Small intestine (tissue), 7 donors: ENCODE measurements around the gene NUTF2. TPM values are rescaled to one million over a fixed set of nuclear protein-coding genes. Genes with fewer than 3 reads are reported as not detected.
A peak's percentile ranks its signal among the peaks of the same experiment; 100 is the strongest.

Source experiments
- DNase-seq, 2 donors: peaks; one replicate each; pipeline versions ENCODE4 v3.0.0 to v3.0.0-alpha.2; 2013
- FAIRE-seq: peaks from 2 replicates; lab custom pipeline; 2012; peaks lifted over from hg19 to GRCh38; lab: Jason Lieb, UNC
- H3K27ac ChIP-seq, 3 donors: one replicate each; pipeline ENCODE4 v1.5.1; 2013; ENCODE audit warnings: low read length in 2 of 3, mild to moderate bottlenecking in 2 of 3, control low read depth in 1 of 3, inconsistent platforms in 1 of 3, low read depth in 1 of 3, moderate library complexity in 1 of 3
- H3K27me3 ChIP-seq, 3 donors: one replicate each; pipeline ENCODE4 v1.6.1; 2013; ENCODE audit warnings: low read length in 3 of 3, inconsistent platforms in 1 of 3; ENCODE audit not compliant: control insufficient read depth in 3 of 3, insufficient read depth in 3 of 3
- H3K36me3 ChIP-seq, 3 donors: one replicate each; pipeline ENCODE4 v1.6.1; 2013; ENCODE audit warnings: low read length in 3 of 3, inconsistent platforms in 1 of 3, low read depth in 1 of 3, mild to moderate bottlenecking in 1 of 3, moderate library complexity in 1 of 3; ENCODE audit not compliant: control insufficient read depth in 3 of 3, insufficient read depth in 2 of 3
- H3K4me1 ChIP-seq, 3 donors: one replicate each; pipeline ENCODE4 v1.6.1; 2013; ENCODE audit warnings: low read length in 2 of 3, inconsistent platforms in 1 of 3, low read depth in 1 of 3, mild to moderate bottlenecking in 1 of 3, moderate library complexity in 1 of 3; ENCODE audit not compliant: control insufficient read depth in 3 of 3, insufficient read depth in 2 of 3
- H3K4me3 ChIP-seq, 3 donors: one replicate each; pipeline ENCODE4 v1.5.1; 2013; ENCODE audit warnings: low read length in 3 of 3, control low read depth in 1 of 3, inconsistent platforms in 1 of 3, low read depth in 1 of 3, mild to moderate bottlenecking in 1 of 3, moderate library complexity in 1 of 3
- H3K9me3 ChIP-seq, 2 donors: one replicate each; pipeline ENCODE4 v1.6.1; 2013; ENCODE audit warnings: low read depth in 1 of 2, low read length in 1 of 2; ENCODE audit not compliant: control insufficient read depth in 2 of 2, insufficient read depth in 1 of 2
- WGBS, 3 donors: extraction: QIAGEN DNeasy Blood & Tissue Kit; methylation state at CpG; one replicate each; pipeline ENCODE4 v1.1.7; 2013; 5-methylcytosine and 5-hydroxymethylcytosine counted together
- polyA plus RNA-seq, 4 donors: library from polyadenylated mRNA; stranded (reverse) in 3 of 4; unstranded in 1 of 4; fragments of 200-250 nt in 3 of 4; fragments of 120-200 nt in 1 of 4; gene quantifications; one replicate each; pipeline versions ENCODE4 v1.2.1 to v1.2.3, GENCODE V29; 2013
- donor health status: healthy with polysubstance abuse.
- donor health status: control.
- donor health status: control.
- donor health status: Bipolar disorder and iron deficiency.
- donor health status: healthy.

NUTF2 gene
- polyA plus RNA-seq, 4 donors: 77.3 to 115 (median 102) TPM

DNA sequence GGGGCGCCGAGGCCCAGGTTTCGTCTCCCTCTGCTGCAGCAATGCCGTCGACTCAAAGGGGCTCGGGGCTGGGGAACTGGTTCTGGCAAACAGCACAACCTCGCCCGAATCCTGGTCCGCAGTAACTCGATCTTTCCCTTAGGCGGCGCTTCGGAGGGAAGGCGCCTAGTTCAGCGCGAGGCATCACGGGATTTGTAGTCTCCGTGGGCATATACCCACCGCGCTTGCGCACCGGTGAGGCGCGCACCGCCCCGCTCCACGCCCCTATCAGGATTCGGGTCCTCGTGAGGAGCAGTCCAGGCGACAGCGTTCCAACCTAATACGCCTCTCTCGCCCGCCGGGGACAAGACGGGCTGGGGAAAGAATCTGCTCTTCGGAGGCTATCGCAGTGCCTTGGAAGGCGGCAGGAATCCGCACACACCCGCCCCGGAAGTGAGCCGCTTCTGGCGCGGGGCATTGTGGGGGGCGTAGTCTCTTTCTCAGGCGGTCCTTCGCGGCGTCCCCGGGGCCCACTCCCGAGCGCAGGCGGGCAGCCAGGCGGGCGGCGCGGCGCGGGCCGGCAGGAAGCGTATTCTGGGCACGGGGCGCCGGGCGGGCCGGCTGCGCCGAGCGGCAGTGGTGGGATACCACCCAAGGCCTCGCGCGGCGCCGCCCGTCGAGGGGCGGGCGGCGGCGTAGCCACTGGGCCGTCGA is 4.8 kb upstream of the NUTF2 start, which contains the start of gene THAP11:
Gene THAP11, plus strand, starts transcription at position 505 of the 693 bp plus-strand sequence. CDS start 235 bp downstream, outside the sequence.
- peak; percentile 96 to 98 for DNase-seq
- WGBS, 3 donors: 0 to 1% (median 0%) methylated on average over 60 to 83 of the region's 83 CpGs
- peaks cover 13 to 28% (median 15%) of the 10 kb centered on the region in 3 donors for H3K4me1 ChIP-seq

DNA sequence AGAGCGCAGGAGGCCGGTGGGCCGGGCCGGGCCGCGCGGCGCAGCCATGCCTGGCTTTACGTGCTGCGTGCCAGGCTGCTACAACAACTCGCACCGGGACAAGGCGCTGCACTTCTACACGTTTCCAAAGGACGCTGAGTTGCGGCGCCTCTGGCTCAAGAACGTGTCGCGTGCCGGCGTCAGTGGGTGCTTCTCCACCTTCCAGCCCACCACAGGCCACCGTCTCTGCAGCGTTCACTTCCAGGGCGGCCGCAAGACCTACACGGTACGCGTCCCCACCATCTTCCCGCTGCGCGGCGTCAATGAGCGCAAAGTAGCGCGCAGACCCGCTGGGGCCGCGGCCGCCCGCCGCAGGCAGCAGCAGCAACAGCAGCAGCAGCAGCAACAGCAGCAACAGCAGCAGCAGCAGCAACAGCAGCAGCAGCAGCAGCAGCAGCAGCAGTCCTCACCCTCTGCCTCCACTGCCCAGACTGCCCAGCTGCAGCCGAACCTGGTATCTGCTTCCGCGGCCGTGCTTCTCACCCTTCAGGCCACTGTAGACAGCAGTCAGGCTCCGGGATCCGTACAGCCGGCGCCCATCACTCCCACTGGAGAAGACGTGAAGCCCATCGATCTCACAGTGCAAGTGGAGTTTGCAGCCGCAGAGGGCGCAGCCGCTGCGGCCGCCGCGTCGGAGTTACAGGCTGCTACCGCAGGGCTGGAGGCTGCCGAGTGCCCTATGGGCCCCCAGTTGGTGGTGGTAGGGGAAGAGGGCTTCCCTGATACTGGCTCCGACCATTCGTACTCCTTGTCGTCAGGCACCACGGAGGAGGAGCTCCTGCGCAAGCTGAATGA is 4.0 kb upstream of the NUTF2 start:
- peak overlapping the region; percentile 25 to 95 (median 93) for H3K27ac ChIP-seq
- peaks cover 0 to 9% (median 0%) of the 10 kb centered on the region in 3 donors for H3K36me3 ChIP-seq
- H3K4me3 ChIP-seq: peak overlapping the region; percentile 53 to 77 (median 57)
- 0 to 1% (median 0%) methylated on average over 46 to 67 of the region's 67 CpGs for WGBS, 3 donors
- DNase-seq (peak; percentile 43 to 81), FAIRE-seq (no peak)
- peaks cover 14 to 28% (median 15%) of the 10 kb centered on the region in 3 donors for H3K4me1 ChIP-seq
- no peaks in the 10 kb centered on the region for H3K9me3 ChIP-seq
- no peaks in the 10 kb centered on the region for H3K27me3 ChIP-seq

More for the DNA sequence above, 4.8 kb upstream of the NUTF2 start, which contains the start of gene THAP11:
- no peaks in the 10 kb centered on the region for H3K9me3 ChIP-seq
- peak within 1 kb of the TSS; percentile 93 to 99 (median 95) for H3K27ac ChIP-seq
- no peaks in the 10 kb centered on the region for H3K27me3 ChIP-seq
- H3K36me3 ChIP-seq: peaks cover 0 to 9% (median 0%) of the 10 kb centered on the region in 3 donors
- no peak for FAIRE-seq
- peak within 1 kb of the TSS; percentile 53 to 92 (median 77) for H3K4me3 ChIP-seq

DNA sequence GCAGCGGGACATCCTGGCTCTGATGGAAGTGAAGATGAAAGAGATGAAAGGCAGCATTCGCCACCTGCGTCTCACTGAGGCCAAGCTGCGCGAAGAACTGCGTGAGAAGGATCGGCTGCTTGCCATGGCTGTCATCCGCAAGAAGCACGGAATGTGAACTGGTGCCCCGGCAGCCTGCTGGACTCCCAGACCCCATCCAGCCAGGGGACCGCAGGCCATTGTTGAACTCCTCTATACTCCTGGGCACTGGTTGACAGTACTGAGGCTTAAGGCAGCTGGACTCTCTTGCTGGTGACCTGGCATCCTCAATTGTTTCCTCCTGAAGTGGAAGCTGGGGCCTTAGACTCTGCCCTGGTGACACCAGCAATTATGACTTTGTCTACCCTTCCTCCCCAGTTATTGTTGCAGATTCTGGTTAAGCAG is 3.4 kb upstream of the NUTF2 start:
- DNase-seq (peak in 1 of 2 donors; percentile 39), FAIRE-seq (no peak)
- Histone ChIP-seq H3K9me3 (no peaks in the 10 kb centered on the region), H3K27me3 (no peaks in the 10 kb centered on the region), H3K27ac (peak overlapping the region; percentile 25 to 95 (median 93)), H3K4me1 (peaks cover 15 to 34% (median 17%) of the 10 kb centered on the region in 3 donors), H3K4me3 (peak overlapping the region; percentile 53 to 77 (median 57)), H3K36me3 (peaks cover 0 to 9% (median 0%) of the 10 kb centered on the region in 3 donors)
- 3 to 10% (median 6%) methylated on average over 11 of the region's 11 CpGs for WGBS, 3 donors

DNA sequence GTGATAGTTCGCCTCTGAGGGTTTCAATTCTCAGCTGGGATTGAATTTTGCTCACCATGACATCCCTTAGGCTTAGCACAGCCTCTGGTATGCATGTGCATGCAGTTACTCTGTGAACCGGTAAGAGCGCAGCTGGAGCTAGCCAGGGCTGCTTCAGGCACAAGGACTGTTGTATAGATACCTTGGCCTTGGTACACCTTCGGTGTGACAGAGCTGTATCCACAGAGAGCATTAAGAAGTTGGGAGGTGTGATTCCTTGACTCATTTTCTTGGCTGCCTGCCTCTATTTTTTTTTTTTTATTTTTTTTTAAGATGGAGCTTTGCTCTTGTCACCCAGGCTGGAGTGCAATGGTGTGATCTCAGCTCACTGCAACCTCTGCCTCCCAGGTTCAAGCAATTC is 2.2 kb upstream of the NUTF2 start:
- 65 to 80% (median 75%) methylated on average over 4 of the region's 4 CpGs for whole genome bisulfite sequencing, 3 donors
- Histone ChIP-seq H3K36me3 (peaks cover 0 to 16% (median 0%) of the 10 kb centered on the region in 3 donors), H3K27ac (no peak overlapping the region), H3K4me1 (peaks cover 15 to 42% (median 17%) of the 10 kb centered on the region in 3 donors), H3K9me3 (no peaks in the 10 kb centered on the region), H3K27me3 (no peaks in the 10 kb centered on the region), H3K4me3 (no peak overlapping the region)
- FAIRE-seq (no peak), DNase-seq (no peak)

DNA sequence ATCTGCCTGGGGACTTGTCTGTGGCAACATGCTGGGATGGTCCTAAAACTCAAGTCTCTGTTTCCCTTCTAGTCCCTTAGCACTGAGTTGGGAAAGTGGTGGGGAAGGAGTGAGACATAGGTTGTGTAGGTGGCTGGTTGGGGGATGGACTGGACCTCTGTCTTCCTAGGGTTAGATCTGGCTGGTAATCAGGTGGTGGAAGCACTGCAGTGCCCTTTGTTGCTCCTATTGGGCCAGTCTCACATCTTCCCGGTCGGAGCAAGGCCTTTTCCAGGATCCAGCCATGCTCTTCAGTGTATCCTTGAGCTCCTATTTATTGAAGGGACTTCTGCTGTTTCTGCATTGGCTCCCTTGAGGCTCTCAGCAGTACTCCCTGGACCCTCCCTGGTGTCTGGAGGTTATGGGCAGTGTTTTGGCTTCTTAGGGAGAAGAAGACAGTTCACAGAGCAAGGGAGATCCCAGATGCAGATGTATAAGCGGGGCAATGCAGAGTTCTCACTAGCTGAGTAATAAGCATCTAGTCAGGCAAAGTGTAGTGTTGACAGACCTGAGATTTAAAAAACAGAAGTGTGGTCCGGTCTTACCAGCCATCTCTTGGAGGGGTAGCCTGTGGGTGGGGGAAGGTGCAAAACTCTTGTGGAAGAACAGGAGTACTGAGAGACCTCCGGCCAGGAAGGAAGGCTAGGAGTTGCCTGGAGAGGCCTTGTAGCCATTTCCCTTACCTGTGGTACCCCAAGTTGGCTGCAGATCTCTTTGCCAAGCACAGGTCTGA is 1.3 kb upstream of the NUTF2 start:
- Histone ChIP-seq H3K27me3 (no peaks in the 10 kb centered on the region), H3K9me3 (no peaks in the 10 kb centered on the region), H3K4me1 (peaks cover 15 to 42% (median 17%) of the 10 kb centered on the region in 3 donors), H3K36me3 (peaks cover 0 to 22% (median 0%) of the 10 kb centered on the region in 3 donors), H3K27ac (peak overlapping the region in 2 of 3 donors; percentile 88 to 95), H3K4me3 (peak overlapping the region in 1 of 3 donors; percentile 66)
- DNase-seq (peak in 1 of 2 donors; percentile 32), FAIRE-seq (no peak)
- 66 to 76% (median 70%) methylated on average over 5 of the region's 5 CpGs for WGBS, 3 donors

DNA sequence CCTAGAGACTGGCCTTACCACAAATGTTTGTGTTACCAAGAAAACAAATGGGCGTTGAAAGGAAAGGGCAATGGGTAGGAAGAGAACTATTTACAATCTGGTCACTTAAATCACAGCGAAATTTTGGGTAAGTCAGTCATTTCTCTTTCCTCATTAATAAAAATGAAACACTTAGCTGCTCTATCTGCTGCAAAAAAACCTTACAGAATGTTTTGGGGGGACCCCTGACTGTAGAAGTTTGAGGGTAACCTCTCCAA is 742 bp upstream of the NUTF2 start:
- WGBS, 3 donors: 4 to 12% (median 9%) methylated on average over 2 of the region's 2 CpGs
- FAIRE-seq (no peak), DNase-seq (no peak)
- peaks cover 15 to 42% (median 17%) of the 10 kb centered on the region in 3 donors for H3K4me1 ChIP-seq
- no peaks in the 10 kb centered on the region for H3K9me3 ChIP-seq
- peaks cover 0 to 24% (median 0%) of the 10 kb centered on the region in 3 donors for H3K36me3 ChIP-seq
- H3K27ac ChIP-seq: peak overlapping the region; percentile 88 to 95 (median 88)
- no peaks in the 10 kb centered on the region for H3K27me3 ChIP-seq
- peak overlapping the region; percentile 66 to 97 (median 93) for H3K4me3 ChIP-seq

DNA sequence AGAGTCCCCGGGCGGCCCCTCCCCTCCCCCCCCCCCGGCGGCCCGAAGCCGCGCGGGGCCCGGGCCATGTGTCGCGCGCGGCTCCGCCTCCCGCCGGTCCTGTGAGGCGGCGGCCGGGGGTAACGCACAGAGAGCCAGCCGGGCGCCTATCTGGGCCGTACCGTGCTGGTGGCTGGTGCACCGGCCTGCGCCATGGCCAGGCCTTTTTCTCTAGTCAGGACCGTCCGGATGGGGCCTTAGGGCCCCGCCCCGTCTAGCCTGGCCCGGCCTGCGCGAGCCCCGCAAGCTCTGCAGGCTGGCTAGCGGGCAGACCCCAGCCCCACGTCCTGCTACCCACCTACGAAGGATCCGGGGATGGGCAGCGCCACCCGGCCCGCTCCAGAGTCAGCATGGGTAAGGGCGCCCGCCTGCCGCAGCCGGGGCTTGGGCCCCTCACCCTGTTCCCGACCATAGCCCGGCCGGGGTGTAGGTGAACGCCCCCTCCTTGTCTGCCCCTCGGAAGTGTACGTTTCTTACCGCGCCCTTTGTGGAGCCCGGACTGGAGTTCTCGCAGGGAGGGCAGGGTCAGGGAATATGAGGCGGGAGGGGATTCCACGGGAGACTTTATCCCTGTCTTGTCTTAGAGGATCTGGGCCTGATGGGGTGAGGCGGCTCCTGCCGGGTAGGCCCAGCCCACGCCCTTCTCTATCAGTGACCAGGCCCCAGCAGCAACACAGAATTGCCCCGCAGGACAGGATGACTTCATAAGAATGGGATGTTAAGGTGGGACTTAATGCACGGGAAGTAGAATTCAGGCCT is 530 bp downstream of the NUTF2 start, which contains the start of gene CENPT:
Gene CENPT, minus strand, starts transcription at position 630 of the 798 bp plus-strand sequence. CDS start 13,834 bp downstream, outside the sequence.
- Histone ChIP-seq H3K4me1 (peaks cover 15 to 42% (median 17%) of the 10 kb centered on the region in 3 donors), H3K27ac (peak within 1 kb of the TSS; percentile 88 to 95 (median 88)), H3K36me3 (peaks cover 0 to 32% (median 0%) of the 10 kb centered on the region in 3 donors), H3K27me3 (no peaks in the 10 kb centered on the region), H3K9me3 (no peaks in the 10 kb centered on the region), H3K4me3 (peak within 1 kb of the TSS; percentile 66 to 97 (median 93))
- FAIRE-seq: no peak
- WGBS, 3 donors: 1% methylated on average over 38 to 62 of the region's 62 CpGs
- DNase-seq: peak; percentile 79 to 91
